SK-N-SH (cell line): ENCODE measurements around the gene CRIP2. TPM values are rescaled to one million over a fixed set of nuclear protein-coding genes. Genes with fewer than 3 reads are reported as not detected.

ENCODE experiments used
- CTCF ChIA-PET: fragments of 300-600, 350-600 bp; formaldehyde crosslinking; extraction: SDS; loops from one replicate; lab custom pipeline; 2021; lab: Yijun Ruan, JAX
- POLR2A ChIA-PET: fragments of 350-600 bp; sonication (Branson Sonifier 250); formaldehyde crosslinking; extraction: SDS; loops from one replicate; lab custom pipeline; 2020; ENCODE audit warnings: antibody characterized with exemption, inconsistent platforms; lab: Yijun Ruan, JAX
- DNase-seq: peaks from one replicate; pipeline ENCODE4 v3.0.0; 2012
- H2AFZ ChIP-seq: fragments of 200-600 bp; sonication (generic); 2 replicates; pipeline ENCODE4 v1.8.1; 2016; ENCODE audit warnings: antibody characterized with exemption, mild to moderate bottlenecking, low read depth
- H3F3A ChIP-seq: fragments of 200-600 bp; sonication (generic); replicated peaks from 2 replicates; pipeline ENCODE3; 2016; ENCODE audit warnings: antibody characterized with exemption, mild to moderate bottlenecking; ENCODE audit not compliant: insufficient read depth
- H3K27ac ChIP-seq, 2 experiments: fragments of 200-500 bp in 1 of 2; fragments of 200-600 bp in 1 of 2; sonication (Bioruptor generic) in 1 of 2; sonication (generic), shearing (Covaris generic) in 1 of 2; 2 replicates each; pipeline versions ENCODE4 v1.5.1 to v1.6.1; 2014 to 2016; ENCODE audit warnings: low read depth in 2 of 2, inconsistent platforms in 1 of 2, low read length in 1 of 2, mild to moderate bottlenecking in 1 of 2, mixed read lengths in 1 of 2
- H3K27me3 ChIP-seq: fragments of 200-600 bp; sonication (generic), shearing (Covaris generic); 2 replicates; pipeline ENCODE4 v1.6.1; 2016; ENCODE audit warnings: mixed run types; ENCODE audit not compliant: insufficient read depth
- H3K36me3 ChIP-seq, 2 experiments: fragments of 200-500 bp in 1 of 2; fragments of 200-600 bp in 1 of 2; sonication (Bioruptor generic) in 1 of 2; sonication (generic) in 1 of 2; replicated peaks in 1 of 2; 2 replicates each; pipeline versions ENCODE3 to v1.5.1; 2014 to 2016; ENCODE audit warnings: low read length in 1 of 2, mild to moderate bottlenecking in 1 of 2; ENCODE audit not compliant: insufficient read depth in 2 of 2, control insufficient read depth in 1 of 2
- H3K4me1 ChIP-seq, 2 experiments: fragments of 200-500 bp in 1 of 2; fragments of 200-600 bp in 1 of 2; sonication (Bioruptor generic) in 1 of 2; sonication (generic), shearing (Covaris generic) in 1 of 2; 2 replicates each; pipeline versions ENCODE4 v1.5.1 to v1.6.1; 2014 to 2016; ENCODE audit warnings: low read depth in 1 of 2, low read length in 1 of 2, mixed run types in 1 of 2; ENCODE audit not compliant: insufficient read depth in 2 of 2, control insufficient read depth in 1 of 2
- H3K4me2 ChIP-seq: fragments of 200-600 bp; sonication (generic), shearing (Covaris generic); 2 replicates; pipeline ENCODE4 v1.6.1; 2017; ENCODE audit warnings: mixed run types
- H3K4me3 ChIP-seq, 2 experiments: fragments of 200-500 bp in 1 of 2; fragments of 200-600 bp in 1 of 2; sonication (Bioruptor generic) in 1 of 2; sonication (generic), shearing (Covaris generic) in 1 of 2; 2 replicates each; pipeline versions ENCODE4 v1.5.1 to v1.8.1; 2014 to 2016; ENCODE audit warnings: low read depth in 2 of 2, inconsistent platforms in 1 of 2, low read length in 1 of 2, mild to moderate bottlenecking in 1 of 2, mixed read lengths in 1 of 2, moderate library complexity in 1 of 2
- H3K79me2 ChIP-seq: fragments of 200-600 bp; sonication (generic); 2 replicates; pipeline ENCODE4 v1.8.1; 2017; ENCODE audit warnings: mild to moderate bottlenecking; ENCODE audit not compliant: insufficient read depth
- H3K9ac ChIP-seq: fragments of 200-600 bp; sonication (generic); 2 replicates; pipeline ENCODE4 v1.6.1; 2017; ENCODE audit warnings: mixed run types
- H3K9me2 ChIP-seq: fragments of 200-600 bp; sonication (generic); 2 replicates; pipeline ENCODE4 v1.6.1; 2017; ENCODE audit warnings: mixed run types
- H3K9me3 ChIP-seq: fragments of 200-600 bp; sonication (generic); 2 replicates; pipeline ENCODE4 v1.6.1; 2017; ENCODE audit warnings: mixed run types, mild to moderate bottlenecking, moderate library complexity
- H4K20me1 ChIP-seq: fragments of 200-600 bp; sonication (generic); 2 replicates; pipeline ENCODE4 v1.6.1; 2017; ENCODE audit warnings: mild to moderate bottlenecking, mixed run types; ENCODE audit not compliant: insufficient read depth
- CHD2 ChIP-seq: fragments of 150-350 bp; IDR thresholded peaks from 2 replicates; pipeline ENCODE4 v1.6.1; 2018; ENCODE audit warnings: low read length; ENCODE audit not compliant: partially characterized antibody
- ELF1 ChIP-seq: IDR thresholded peaks from 2 replicates; pipeline ENCODE4 v1.4.0; 2012
- EZH2phosphoT487 ChIP-seq: fragments of 200-600 bp; sonication (generic); IDR thresholded peaks from 2 replicates; pipeline ENCODE4 v1.6.1; 2017; ENCODE audit warnings: low read depth, mixed run types, mild to moderate bottlenecking, antibody characterized with exemption, moderate library complexity, borderline replicate concordance
- FOSL2 ChIP-seq: IDR thresholded peaks from 2 replicates; pipeline ENCODE4 v1.4.0; 2012; ENCODE audit warnings: low read depth, mild to moderate bottlenecking, moderate library complexity, borderline replicate concordance
- FOXJ3 ChIP-seq: sonication (generic); formaldehyde crosslinking; IDR thresholded peaks from 2 replicates; pipeline ENCODE4 v1.5.1; 2020; ENCODE audit warnings: mild to moderate bottlenecking, missing genetic modification reagents
- FOXM1 ChIP-seq: IDR thresholded peaks from 2 replicates; pipeline ENCODE4 v1.4.0; 2012; ENCODE audit warnings: low read depth, mild to moderate bottlenecking
- GABPA ChIP-seq: IDR thresholded peaks from 2 replicates; pipeline ENCODE4 v1.4.0; 2012; ENCODE audit warnings: low read depth, mild to moderate bottlenecking
- JUND ChIP-seq: IDR thresholded peaks from 2 replicates; pipeline ENCODE4 v1.4.0; 2012
- MEF2A ChIP-seq: IDR thresholded peaks from 2 replicates; pipeline ENCODE4 v1.4.0; 2012; ENCODE audit warnings: low read depth, borderline replicate concordance
- MXI1 ChIP-seq: IDR thresholded peaks from 2 replicates; pipeline ENCODE4 v1.6.1; 2012; ENCODE audit warnings: mild to moderate bottlenecking, low read depth, low read length, improper control_type of control experiment
- NFIC ChIP-seq: IDR thresholded peaks from 2 replicates; pipeline ENCODE4 v1.4.0; 2012; ENCODE audit warnings: borderline replicate concordance
- NRF1 ChIP-seq: IDR thresholded peaks from 2 replicates; pipeline ENCODE4 v1.6.1; 2012; ENCODE audit warnings: low read depth, mild to moderate bottlenecking, low read length
- POLR2AphosphoS5 ChIP-seq: IDR thresholded peaks from 2 replicates; pipeline ENCODE4 v1.6.1; 2012; ENCODE audit warnings: low read depth, low read length
- RAD21 ChIP-seq: IDR thresholded peaks from 2 replicates; pipeline ENCODE4 v1.6.1; 2012; ENCODE audit warnings: mild to moderate bottlenecking, low read length
- RCOR1 ChIP-seq: fragments of 150-350 bp; IDR thresholded peaks from 2 replicates; pipeline ENCODE4 v1.6.1; 2017; ENCODE audit warnings: antibody characterized with exemption, low read length
- RXRA ChIP-seq: IDR thresholded peaks from 2 replicates; pipeline ENCODE4 v1.4.0; 2012; ENCODE audit warnings: low read depth, mild to moderate bottlenecking, borderline replicate concordance
- SIN3A ChIP-seq: IDR thresholded peaks from 2 replicates; pipeline ENCODE4 v1.6.1; 2012; ENCODE audit warnings: low read depth, mild to moderate bottlenecking, low read length, moderate library complexity, borderline replicate concordance
- TAF1 ChIP-seq: IDR thresholded peaks from 2 replicates; pipeline ENCODE4 v1.6.1; 2012; ENCODE audit warnings: low read depth, mild to moderate bottlenecking, low read length, moderate library complexity, borderline replicate concordance
- TCF12 ChIP-seq: IDR thresholded peaks from 2 replicates; pipeline ENCODE4 v1.4.0; 2012
- TEAD4 ChIP-seq: IDR thresholded peaks from 2 replicates; pipeline ENCODE4 v1.4.0; 2012; ENCODE audit warnings: mild to moderate bottlenecking, borderline replicate concordance; ENCODE audit not compliant: insufficient read depth
- YY1 ChIP-seq: IDR thresholded peaks from 2 replicates; pipeline ENCODE4 v1.4.0; 2012; ENCODE audit warnings: low read depth, mild to moderate bottlenecking
- WGBS: methylation state at CpG from one replicate; pipeline ENCODE4 v1.1.6; 2017; ENCODE audit warnings: low lambda C conversion rate; 5-methylcytosine and 5-hydroxymethylcytosine counted together
- polyA plus RNA-seq, 3 experiments: library from polyadenylated mRNA; depleted of rRNA; stranded (reverse); fragments of >200 nt; gene quantifications; 2 replicates each; pipeline ENCODE4 v1.2.3, GENCODE V29; 2012
- TF ChIP-seq, protein P1 (sequence below): IDR thresholded peaks from 2 replicates; pipeline ENCODE4; 2012
- TF ChIP-seq, protein P2 (sequence below): fragments of 150-350 bp; IDR thresholded peaks from 2 replicates; pipeline ENCODE4 v1.6.1; 2017; ENCODE audit warnings: antibody characterized with exemption, low read length, low read depth, borderline replicate concordance
- TF ChIP-seq, protein P3 (sequence below): IDR thresholded peaks from 2 replicates; pipeline ENCODE4 v1.4.0; 2012; ENCODE audit warnings: low read depth
- TF ChIP-seq, protein P4 (sequence below): fragments of 150-350 bp; IDR thresholded peaks from 2 replicates; pipeline ENCODE4 v1.6.1; 2016; ENCODE audit warnings: mild to moderate bottlenecking, low read depth, low read length
- TF ChIP-seq, protein P5 (sequence below): fragments of 200-600 bp; sonication (generic); IDR thresholded peaks from 2 replicates; pipeline ENCODE4 v1.6.1; 2017; ENCODE audit warnings: antibody characterized with exemption, mild to moderate bottlenecking, moderate library complexity
- TF ChIP-seq, protein P6 (sequence below): IDR thresholded peaks from 2 replicates; pipeline ENCODE4 v1.4.0; 2012; ENCODE audit warnings: low read depth, borderline replicate concordance

Gene CRIP2
- polyA plus RNA-seq, 1 of the 3 experiments (the other 2 are of a cell fraction), result 335 TPM

DNA sequence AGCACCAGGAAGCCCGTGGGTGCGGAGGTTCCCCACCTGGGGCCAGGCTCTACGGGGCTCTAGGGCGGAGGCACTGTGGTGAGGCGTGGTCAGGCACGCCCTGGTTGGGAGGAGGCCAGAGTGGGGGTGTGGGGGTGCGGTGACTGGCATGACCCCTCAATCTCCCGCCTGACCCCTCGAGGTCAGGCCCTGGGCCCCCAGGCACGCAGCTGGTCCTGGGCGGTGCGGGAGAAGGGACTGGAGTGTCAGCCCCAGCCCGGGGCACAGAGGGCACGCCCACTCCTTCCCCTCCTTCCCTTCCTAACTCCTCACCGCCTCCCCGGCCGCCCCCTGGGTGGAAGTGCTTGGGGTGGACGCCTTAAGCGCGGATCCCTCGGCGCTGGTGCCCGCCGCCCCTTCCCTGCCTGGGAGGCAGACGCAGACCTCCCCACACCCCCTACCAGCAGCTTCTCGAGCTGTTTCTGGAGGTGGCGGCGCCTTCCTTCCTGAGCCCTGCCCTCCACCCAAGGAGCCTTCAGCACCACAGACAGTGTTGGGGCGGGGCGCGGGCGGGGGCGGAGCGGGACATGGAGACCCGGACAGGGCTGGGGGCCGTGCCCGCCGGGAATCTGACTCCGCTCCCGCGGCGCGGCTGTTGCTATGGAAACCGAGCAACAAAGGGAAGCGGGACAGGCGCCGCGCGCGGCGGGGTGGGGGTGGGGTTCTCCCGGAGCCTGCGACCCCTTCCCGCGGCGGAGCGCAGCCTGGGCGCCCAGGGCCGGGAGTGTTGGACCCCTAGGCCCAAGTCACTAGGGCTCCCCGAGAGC lies 741 bp upstream of the CRIP2 start:
- peak; percentile 85 for DNase-seq
- no peaks in the 10 kb centered on the region for H3K27me3 ChIP-seq
- peaks cover 0 to 13% of the 10 kb centered on the region in 2 experiments for H3K36me3 ChIP-seq
- peaks cover 6% of the 10 kb centered on the region; the same call in 1 of the 2 replicates for H4K20me1 ChIP-seq
- peak overlapping the region; percentile 73 for H3K9ac ChIP-seq
- no peaks in the 10 kb centered on the region for H3K9me2 ChIP-seq
- POLR2A ChIA-PET, result interaction anchor here (1.1 to 3.2 kb wide), 2 partner anchors 16 to 51 kb away, joined by 4 to 10 read pairs; no protein-coding TSS in a partner anchor
- CTCF ChIA-PET, result interaction anchor here (0.9 to 8.1 kb wide), 7 partner anchors 9 to 103 kb away, joined by 3 to 137 read pairs (median 28); partner anchors contain the start of genes CRIP1 and TEDC1
- peak overlapping the region; percentile 94 for H3K4me2 ChIP-seq
- H3F3A ChIP-seq, result peaks cover 9% of the 10 kb centered on the region
- H3K4me3 ChIP-seq, result peak overlapping the region; percentile 52 to 92
- peak overlapping the region; percentile 81 to 99 for H3K27ac ChIP-seq
- peaks cover 32% of the 10 kb centered on the region for H3K79me2 ChIP-seq
- H2AFZ ChIP-seq, result no peak overlapping the region
- WGBS, result 4% methylated on average over 17 of the region's 60 CpGs
- H3K4me1 ChIP-seq, result peaks cover 18 to 63% of the 10 kb centered on the region in 2 experiments; a peak in 3 of 4 replicates
- no peaks in the 10 kb centered on the region for H3K9me3 ChIP-seq
- TF ChIP-seq NFIC (no peak), MXI1 (peak; percentile 65; the same call in 1 of the 2 replicates), RAD21 (no peak), JUND (no peak), ELF1 (no peak), YY1 (no peak), TAF1 (no peak), RCOR1 (no peak), CHD2 (peak; percentile 59), SIN3A (0 out of 2 replicates have a peak, but pooled peaks have one; percentile 70), MEF2A (no peak), NRF1 (no peak), TEAD4 (no peak), POLR2AphosphoS5 (no peak), TCF12 (no peak), EZH2phosphoT487 (no peak), GABPA (no peak), FOXJ3 (CRISPR knock-in tag) (0 out of 2 replicates have a peak, but pooled peaks have one; percentile 35), RXRA (no peak), FOXM1 (no peak), FOSL2 (no peak)
- TF ChIP-seq, protein P1, sequence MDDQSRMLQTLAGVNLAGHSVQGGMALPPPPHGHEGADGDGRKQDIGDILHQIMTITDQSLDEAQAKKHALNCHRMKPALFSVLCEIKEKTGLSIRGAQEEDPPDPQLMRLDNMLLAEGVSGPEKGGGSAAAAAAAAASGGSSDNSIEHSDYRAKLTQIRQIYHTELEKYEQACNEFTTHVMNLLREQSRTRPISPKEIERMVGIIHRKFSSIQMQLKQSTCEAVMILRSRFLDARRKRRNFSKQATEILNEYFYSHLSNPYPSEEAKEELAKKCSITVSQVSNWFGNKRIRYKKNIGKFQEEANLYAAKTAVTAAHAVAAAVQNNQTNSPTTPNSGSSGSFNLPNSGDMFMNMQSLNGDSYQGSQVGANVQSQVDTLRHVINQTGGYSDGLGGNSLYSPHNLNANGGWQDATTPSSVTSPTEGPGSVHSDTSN, result peak; percentile 20; the same call in 1 of the 2 replicates
- TF ChIP-seq, protein P2, sequence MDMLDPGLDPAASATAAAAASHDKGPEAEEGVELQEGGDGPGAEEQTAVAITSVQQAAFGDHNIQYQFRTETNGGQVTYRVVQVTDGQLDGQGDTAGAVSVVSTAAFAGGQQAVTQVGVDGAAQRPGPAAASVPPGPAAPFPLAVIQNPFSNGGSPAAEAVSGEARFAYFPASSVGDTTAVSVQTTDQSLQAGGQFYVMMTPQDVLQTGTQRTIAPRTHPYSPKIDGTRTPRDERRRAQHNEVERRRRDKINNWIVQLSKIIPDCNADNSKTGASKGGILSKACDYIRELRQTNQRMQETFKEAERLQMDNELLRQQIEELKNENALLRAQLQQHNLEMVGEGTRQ, result no peak
- TF ChIP-seq, protein P3, sequence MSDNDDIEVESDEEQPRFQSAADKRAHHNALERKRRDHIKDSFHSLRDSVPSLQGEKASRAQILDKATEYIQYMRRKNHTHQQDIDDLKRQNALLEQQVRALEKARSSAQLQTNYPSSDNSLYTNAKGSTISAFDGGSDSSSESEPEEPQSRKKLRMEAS, result no peak
- TF ChIP-seq, protein P4, sequence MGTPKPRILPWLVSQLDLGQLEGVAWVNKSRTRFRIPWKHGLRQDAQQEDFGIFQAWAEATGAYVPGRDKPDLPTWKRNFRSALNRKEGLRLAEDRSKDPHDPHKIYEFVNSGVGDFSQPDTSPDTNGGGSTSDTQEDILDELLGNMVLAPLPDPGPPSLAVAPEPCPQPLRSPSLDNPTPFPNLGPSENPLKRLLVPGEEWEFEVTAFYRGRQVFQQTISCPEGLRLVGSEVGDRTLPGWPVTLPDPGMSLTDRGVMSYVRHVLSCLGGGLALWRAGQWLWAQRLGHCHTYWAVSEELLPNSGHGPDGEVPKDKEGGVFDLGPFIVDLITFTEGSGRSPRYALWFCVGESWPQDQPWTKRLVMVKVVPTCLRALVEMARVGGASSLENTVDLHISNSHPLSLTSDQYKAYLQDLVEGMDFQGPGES, result no peak
- TF ChIP-seq, protein P5, sequence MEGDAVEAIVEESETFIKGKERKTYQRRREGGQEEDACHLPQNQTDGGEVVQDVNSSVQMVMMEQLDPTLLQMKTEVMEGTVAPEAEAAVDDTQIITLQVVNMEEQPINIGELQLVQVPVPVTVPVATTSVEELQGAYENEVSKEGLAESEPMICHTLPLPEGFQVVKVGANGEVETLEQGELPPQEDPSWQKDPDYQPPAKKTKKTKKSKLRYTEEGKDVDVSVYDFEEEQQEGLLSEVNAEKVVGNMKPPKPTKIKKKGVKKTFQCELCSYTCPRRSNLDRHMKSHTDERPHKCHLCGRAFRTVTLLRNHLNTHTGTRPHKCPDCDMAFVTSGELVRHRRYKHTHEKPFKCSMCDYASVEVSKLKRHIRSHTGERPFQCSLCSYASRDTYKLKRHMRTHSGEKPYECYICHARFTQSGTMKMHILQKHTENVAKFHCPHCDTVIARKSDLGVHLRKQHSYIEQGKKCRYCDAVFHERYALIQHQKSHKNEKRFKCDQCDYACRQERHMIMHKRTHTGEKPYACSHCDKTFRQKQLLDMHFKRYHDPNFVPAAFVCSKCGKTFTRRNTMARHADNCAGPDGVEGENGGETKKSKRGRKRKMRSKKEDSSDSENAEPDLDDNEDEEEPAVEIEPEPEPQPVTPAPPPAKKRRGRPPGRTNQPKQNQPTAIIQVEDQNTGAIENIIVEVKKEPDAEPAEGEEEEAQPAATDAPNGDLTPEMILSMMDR, result no peak
- TF ChIP-seq, protein P6, sequence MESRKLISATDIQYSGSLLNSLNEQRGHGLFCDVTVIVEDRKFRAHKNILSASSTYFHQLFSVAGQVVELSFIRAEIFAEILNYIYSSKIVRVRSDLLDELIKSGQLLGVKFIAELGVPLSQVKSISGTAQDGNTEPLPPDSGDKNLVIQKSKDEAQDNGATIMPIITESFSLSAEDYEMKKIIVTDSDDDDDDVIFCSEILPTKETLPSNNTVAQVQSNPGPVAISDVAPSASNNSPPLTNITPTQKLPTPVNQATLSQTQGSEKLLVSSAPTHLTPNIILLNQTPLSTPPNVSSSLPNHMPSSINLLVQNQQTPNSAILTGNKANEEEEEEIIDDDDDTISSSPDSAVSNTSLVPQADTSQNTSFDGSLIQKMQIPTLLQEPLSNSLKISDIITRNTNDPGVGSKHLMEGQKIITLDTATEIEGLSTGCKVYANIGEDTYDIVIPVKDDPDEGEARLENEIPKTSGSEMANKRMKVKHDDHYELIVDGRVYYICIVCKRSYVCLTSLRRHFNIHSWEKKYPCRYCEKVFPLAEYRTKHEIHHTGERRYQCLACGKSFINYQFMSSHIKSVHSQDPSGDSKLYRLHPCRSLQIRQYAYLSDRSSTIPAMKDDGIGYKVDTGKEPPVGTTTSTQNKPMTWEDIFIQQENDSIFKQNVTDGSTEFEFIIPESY, result no peak
